Prostate gland (tissue), 2 donors: ENCODE data around the gene TM7SF2.

Experiments
- POLR2A ChIP-seq: fragments of 450-650 bp; IDR thresholded peaks from one replicate; pipeline ENCODE4 v1.6.1; 2016; ENCODE audit warnings: antibody characterized with exemption, mild to moderate bottlenecking
- TF ChIP-seq, protein P1 (sequence below), 4 experiments: fragments of 200-600 bp in 2 of 4; fragments of 450-650 bp in 2 of 4; sonication (generic) in 2 of 4; IDR thresholded peaks; 1 replicate in 3 of 4; 2 replicates in 1 of 4; pipeline ENCODE4 v1.5.1; 2016 to 2019; ENCODE audit warnings: antibody characterized with exemption in 4 of 4, mild to moderate bottlenecking in 2 of 4, moderate library complexity in 2 of 4

DNA sequence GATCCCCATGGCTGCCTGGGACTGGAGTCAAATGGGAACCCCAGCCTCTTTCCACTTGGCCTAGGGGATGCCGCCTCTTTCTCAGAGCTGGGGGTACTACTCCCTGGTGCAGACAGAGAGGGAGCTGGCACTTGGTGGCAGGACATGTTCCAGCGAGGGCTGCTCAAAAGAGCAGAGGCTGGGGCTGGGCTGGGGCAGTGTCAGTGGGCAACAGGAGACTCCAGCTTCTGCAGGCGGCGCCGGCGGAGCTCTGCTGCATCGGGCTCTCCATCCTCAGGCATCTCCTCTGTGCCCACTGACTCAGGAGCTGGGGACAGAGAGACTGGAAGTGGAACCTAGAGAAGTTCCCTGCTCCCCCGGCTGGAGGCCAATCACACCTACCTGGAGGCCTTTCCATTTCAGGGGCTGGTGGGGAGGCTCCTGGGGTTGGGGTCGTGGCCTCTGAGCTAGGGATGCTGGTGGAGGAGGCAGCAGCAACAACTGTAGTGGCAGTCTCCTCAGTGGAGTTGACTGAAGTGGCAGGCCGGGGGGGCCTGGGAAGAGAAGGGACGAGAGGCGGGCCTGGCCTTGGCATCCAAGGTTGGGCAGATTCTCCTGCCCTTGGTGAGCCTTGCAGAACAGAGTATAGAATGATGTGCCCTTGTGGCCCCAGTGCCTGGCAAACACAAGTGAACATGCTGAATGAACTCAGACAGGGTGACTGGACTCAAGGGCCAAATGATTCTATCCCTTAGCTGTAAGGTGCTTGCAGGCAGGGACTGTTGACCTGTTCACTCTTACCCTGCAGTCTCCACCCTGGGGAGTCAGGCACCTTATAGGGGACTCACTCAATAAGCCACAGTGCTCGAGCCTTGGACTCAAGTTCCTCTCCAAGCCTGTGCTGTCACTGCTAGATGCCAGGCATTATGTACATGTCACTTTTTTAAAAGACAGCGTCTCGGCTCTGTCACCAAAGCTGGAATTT is 16.8 kb downstream of the TM7SF2 start:
- TF ChIP-seq POLR2A: no peak
- TF ChIP-seq, protein P1, sequence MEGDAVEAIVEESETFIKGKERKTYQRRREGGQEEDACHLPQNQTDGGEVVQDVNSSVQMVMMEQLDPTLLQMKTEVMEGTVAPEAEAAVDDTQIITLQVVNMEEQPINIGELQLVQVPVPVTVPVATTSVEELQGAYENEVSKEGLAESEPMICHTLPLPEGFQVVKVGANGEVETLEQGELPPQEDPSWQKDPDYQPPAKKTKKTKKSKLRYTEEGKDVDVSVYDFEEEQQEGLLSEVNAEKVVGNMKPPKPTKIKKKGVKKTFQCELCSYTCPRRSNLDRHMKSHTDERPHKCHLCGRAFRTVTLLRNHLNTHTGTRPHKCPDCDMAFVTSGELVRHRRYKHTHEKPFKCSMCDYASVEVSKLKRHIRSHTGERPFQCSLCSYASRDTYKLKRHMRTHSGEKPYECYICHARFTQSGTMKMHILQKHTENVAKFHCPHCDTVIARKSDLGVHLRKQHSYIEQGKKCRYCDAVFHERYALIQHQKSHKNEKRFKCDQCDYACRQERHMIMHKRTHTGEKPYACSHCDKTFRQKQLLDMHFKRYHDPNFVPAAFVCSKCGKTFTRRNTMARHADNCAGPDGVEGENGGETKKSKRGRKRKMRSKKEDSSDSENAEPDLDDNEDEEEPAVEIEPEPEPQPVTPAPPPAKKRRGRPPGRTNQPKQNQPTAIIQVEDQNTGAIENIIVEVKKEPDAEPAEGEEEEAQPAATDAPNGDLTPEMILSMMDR (IDR thresholded peaks at IDR 0.05): no peak
